NCI-H1930 (cell line): Measurements from ENCODE around the gene TESMIN.

Experiments used
- DNase-seq, 2 experiments: peaks; one replicate each; lab custom pipeline; 2025; lab: John Stamatoyannopoulos, UW

The TESMIN gene

DNA sequence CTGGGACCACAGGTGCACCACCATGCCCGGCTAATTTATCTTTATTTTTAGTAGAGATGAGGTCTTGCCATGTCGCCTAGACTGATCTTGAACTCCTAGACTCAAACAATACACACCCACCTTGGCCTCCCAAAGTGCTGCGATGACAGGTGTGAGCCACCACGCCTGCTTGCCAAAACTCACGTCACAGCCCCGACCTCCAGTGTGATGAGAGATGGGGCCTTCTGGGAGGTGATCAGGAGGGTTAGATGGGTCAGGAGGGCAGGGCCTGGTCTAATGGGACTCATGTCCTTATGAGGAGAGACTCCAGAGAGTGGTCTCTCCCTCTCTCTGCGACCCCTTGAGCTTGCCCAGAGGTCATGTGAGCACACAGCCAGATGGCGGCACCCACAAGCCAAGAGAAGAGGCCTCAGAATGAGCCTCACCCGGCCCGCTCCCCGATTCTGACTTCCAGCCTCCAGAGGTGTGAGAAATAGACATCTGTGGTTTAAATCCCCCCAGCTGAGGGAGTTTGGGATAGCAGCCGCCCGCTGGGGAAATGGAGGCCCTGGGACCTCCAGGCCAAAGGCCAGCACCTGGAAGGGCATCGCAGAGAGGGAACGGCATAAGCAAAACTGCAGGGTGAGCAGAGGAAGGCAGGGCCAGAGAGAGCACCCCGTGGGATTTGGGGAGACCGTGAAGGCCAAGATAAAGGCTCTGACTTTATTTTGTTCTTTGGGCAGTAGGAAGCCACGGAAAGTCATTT, 91.1 kb downstream of the TESMIN start:
- no peak for DNase-seq

DNA sequence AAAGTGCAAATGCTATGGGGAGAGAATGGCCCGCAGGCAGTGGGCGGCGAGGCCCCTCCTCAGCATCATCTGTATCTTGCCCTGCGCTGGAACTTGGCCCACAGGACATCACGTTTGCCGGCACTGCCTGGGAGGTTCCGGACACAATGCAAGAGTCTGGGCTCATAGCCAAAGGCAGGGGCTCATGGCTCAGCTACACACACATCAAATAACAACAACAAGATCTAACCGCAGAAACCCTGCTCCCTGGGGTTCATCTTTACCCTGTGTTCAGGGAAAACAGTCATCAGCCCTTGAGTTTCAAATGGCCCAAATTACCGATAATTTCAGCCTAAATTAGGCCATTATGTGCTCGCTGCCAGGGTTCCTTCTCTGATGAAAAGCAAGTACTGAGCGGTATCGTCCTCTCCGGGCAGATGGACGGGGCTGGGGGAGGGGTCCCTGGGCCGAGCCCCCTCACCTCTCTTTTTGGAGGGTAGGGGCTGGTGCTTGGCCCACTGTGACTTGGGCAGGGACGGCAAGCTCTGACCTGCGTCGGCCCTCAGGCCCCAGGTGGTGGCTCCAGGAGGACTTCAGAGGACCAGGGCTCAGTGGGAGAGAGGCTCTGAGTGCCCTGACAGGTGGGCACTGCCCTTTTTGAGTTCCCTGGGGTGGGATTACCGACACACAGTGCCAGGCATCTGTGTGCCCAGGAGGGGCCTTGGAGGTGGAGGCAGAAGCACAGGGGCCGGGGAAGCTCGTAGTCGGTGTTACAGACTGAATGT, 92.0 kb downstream of the TESMIN start:
- peak; percentile 90 to 94 for DNase-seq

- DNase-seq, result no peak
These were observed 92.7 kb downstream of the TESMIN start for GRCh38 chr11:68658661-68659060.

DNA sequence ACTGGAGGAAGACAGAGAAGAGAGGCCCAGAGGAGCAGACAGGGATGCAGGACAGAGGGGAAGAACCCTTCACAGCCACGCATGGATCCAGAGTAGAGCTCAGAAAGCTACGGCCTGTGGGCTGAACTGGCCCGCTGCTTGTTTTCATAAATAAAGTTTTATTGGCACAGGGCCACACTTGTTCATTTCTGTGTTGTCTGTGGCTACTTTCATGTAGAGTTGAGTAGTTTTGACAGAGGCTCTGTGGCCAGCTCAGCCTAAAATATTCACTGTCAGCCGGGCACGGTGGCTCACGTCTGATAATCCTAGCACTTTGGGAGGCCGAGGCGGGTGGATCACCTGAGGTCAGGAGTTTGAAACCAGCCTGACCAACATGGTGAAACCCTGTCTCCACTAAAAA, 93.2 kb downstream of the TESMIN start:
- no peak for DNase-seq
